Embryonic facial prominence (tissue), 1 donor: ENCODE results near the gene ITFG2.
"Not testable (repeated sequence)": the region's sequence is repeated elsewhere in the genome, so short reads cannot be mapped to it uniquely, and the experiment has no call there.

Experiments
- DNase-seq: peaks from one replicate; pipeline ENCODE4 v3.0.0-alpha.2; 2016; ENCODE audit errors: extremely low spot score

The ITFG2 gene

DNA sequence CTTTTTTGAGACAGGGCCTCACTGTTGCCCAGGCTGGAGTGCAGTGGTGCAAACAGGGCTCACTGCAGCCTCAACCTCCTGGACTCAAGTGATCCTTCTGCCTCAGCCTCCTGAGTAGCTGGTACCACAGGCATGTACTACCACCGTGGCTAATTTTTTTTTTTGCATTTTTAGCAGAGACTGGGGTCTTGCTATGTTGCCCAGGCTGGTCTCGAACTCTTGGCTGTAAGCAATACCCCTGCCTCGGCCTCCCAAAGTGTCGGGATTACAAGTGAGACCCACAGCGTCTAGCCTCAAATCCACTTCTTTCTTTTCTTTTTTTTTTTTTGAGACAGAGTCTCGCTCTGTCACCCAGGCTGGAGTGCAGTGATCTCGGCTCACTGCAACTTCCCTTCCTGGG is 50.9 kb downstream of the ITFG2 start:
- not testable (repeated sequence) for DNase-seq

DNA sequence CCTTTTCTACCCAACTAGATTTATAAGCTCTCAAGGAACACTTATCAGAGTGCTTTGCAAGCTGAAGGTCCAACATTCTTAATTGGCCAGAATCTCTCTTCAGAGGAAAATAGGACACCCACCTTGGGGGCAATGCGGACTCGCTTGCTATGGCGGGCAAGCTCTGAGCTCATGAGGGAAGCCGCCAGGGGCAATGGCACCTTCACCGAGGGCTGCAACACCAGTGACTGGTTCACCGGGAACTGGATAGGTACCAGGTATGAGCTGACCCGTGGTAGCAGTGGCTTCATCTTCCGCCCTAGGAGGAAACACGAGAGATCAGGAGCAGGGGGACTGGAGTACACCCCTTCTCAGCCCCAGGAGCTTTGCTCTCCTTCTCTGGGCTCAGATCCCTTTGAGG is 51.7 kb downstream of the ITFG2 start:
- DNase-seq, result no peak

DNA sequence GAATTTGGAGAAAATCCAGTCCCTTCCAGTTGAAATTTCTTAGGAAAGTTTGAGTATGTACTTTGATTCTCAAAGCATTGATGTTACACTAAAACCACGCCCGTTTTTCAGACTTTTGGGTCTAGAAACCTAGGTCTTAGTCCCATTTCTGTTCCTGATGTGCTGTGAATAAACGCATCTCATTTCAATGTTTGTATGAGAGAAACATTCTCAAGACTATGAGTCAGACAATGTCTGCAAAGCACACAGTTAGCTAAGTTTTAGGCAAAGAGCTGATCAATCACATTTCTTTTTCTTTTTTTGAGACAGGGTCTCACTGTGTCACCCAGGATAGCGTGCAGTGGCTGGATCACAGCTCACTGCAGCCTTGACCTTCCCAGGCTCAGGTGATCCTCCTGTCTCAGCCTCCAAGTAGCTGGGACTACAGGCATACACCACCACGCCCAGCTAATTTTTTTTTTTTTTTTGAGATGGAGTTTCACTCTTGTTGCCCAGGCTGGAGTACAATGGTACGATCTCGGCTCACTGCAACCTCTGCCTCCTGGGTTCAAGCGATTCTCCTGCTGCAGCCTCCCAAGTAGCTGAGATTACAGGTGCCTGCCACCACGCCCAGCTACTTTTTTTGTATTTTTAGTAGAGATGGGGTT is 56.6 kb downstream of the ITFG2 start:
- DNase-seq, result not testable (repeated sequence)
